ENCODE measurements around the gene SPPL3.
A peak's percentile ranks its signal among the peaks of the same experiment; 100 is the strongest.

Gene SPPL3

GRCh38 chr12:120849765-120850164, 54.4 kb downstream of the SPPL3 start:
- Histone ChIP-seq H2AFZ (ENCODE audit: low read depth, low read length, severe bottlenecking) (no peak overlapping the region), H3K4me2 (ENCODE audit: low read depth, low read length, poor library complexity, severe bottlenecking) (no peak overlapping the region), H3K4me3 (ENCODE audit: insufficient read depth, low read length, poor library complexity, severe bottlenecking) (no peak overlapping the region), H3K9ac (ENCODE audit: low read length) (no peak overlapping the region), H3K36me3 (ENCODE audit: low read length) (no peaks in the 10 kb centered on the region), H3K79me2 (ENCODE audit: insufficient read depth, low read length) (peaks cover 35% of the 10 kb centered on the region; the same call in 1 of the 2 replicates), H3K27me3 (ENCODE audit: low read length) (no peaks in the 10 kb centered on the region), H3K9me3 (ENCODE audit: insufficient read depth, low read length) (no peaks in the 10 kb centered on the region), H3F3A (ENCODE audit: insufficient read depth) (peaks cover 26% of the 10 kb centered on the region), H3K27ac (ENCODE audit: low read depth, low read length) (no peak overlapping the region), H4K20me1 (ENCODE audit: low read depth, low read length) (no peaks in the 10 kb centered on the region), H3K9me2 (replicated peaks; ENCODE audit: insufficient read depth, low read length) (no peaks in the 10 kb centered on the region)
- TF ChIP-seq CTCF (IDR thresholded peaks at IDR 0.05; ENCODE audit: insufficient read depth, low read length, poor library complexity, severe bottlenecking) (no peak), EZH2phosphoT487 (conservative IDR thresholded peaks at IDR 0.05; ENCODE audit: low read length) (no peak)

GRCh38 chr12:120847814-120848213, 56.3 kb downstream of the SPPL3 start:
- Histone ChIP-seq H3K79me2 (ENCODE audit: insufficient read depth, low read length) (peaks cover 43% of the 10 kb centered on the region; the same call in 1 of the 2 replicates), H3K4me2 (ENCODE audit: low read depth, low read length, poor library complexity, severe bottlenecking) (peak overlapping the region; percentile 45)

GRCh38 chr12:120847392-120847791, 56.8 kb downstream of the SPPL3 start:
- H3K9me2 ChIP-seq (replicated peaks; ENCODE audit: insufficient read depth, low read length): no peaks in the 10 kb centered on the region
- no peaks in the 10 kb centered on the region for H3K36me3 ChIP-seq (ENCODE audit: low read length)
- no peak overlapping the region for H3K4me3 ChIP-seq (ENCODE audit: insufficient read depth, low read length, poor library complexity, severe bottlenecking)
- peak overlapping the region; percentile 15; the same call in 1 of the 2 replicates for H3K9ac ChIP-seq (ENCODE audit: low read length)
- TF ChIP-seq CTCF (IDR thresholded peaks at IDR 0.05; ENCODE audit: insufficient read depth, low read length, poor library complexity, severe bottlenecking): no peak
- TF ChIP-seq EZH2phosphoT487 (conservative IDR thresholded peaks at IDR 0.05; ENCODE audit: low read length): no peak
- H3K27ac ChIP-seq (ENCODE audit: low read depth, low read length): peak overlapping the region; percentile 75
- peaks cover 43% of the 10 kb centered on the region; the same call in 1 of the 2 replicates for H3K79me2 ChIP-seq (ENCODE audit: insufficient read depth, low read length)
- no peaks in the 10 kb centered on the region for H4K20me1 ChIP-seq (ENCODE audit: low read depth, low read length)
- peak overlapping the region; percentile 45 for H3K4me2 ChIP-seq (ENCODE audit: low read depth, low read length, poor library complexity, severe bottlenecking)
- H3K27me3 ChIP-seq (ENCODE audit: low read length): no peaks in the 10 kb centered on the region
- peaks cover 23% of the 10 kb centered on the region for H3F3A ChIP-seq (ENCODE audit: insufficient read depth)
- no peak overlapping the region for H2AFZ ChIP-seq (ENCODE audit: low read depth, low read length, severe bottlenecking)
- no peaks in the 10 kb centered on the region for H3K9me3 ChIP-seq (ENCODE audit: insufficient read depth, low read length)

More at GRCh38 chr12:120847814-120848213, 56.3 kb downstream of the SPPL3 start:
- Histone ChIP-seq H3K27ac (ENCODE audit: low read depth, low read length) (peak overlapping the region; percentile 75), H3K4me3 (ENCODE audit: insufficient read depth, low read length, poor library complexity, severe bottlenecking) (no peak overlapping the region), H4K20me1 (ENCODE audit: low read depth, low read length) (no peaks in the 10 kb centered on the region), H3K9me2 (replicated peaks; ENCODE audit: insufficient read depth, low read length) (no peaks in the 10 kb centered on the region), H3K9me3 (ENCODE audit: insufficient read depth, low read length) (no peaks in the 10 kb centered on the region), H3K27me3 (ENCODE audit: low read length) (no peaks in the 10 kb centered on the region), H3K36me3 (ENCODE audit: low read length) (no peaks in the 10 kb centered on the region), H3F3A (ENCODE audit: insufficient read depth) (peaks cover 23% of the 10 kb centered on the region), H3K9ac (ENCODE audit: low read length) (peak overlapping the region; percentile 15; the same call in 1 of the 2 replicates), H2AFZ (ENCODE audit: low read depth, low read length, severe bottlenecking) (no peak overlapping the region)
- TF ChIP-seq EZH2phosphoT487 (conservative IDR thresholded peaks at IDR 0.05; ENCODE audit: low read length) (no peak), CTCF (IDR thresholded peaks at IDR 0.05; ENCODE audit: insufficient read depth, low read length, poor library complexity, severe bottlenecking) (no peak)
